NCI-H2107 treated with DMSO at 0.1 percent for 48 hours (cell line): Measurements from ENCODE around the gene SERTM1.

Source experiments
- DNase-seq: peaks from one replicate; lab custom pipeline; 2025; ENCODE audit not compliant: unreplicated experiment; lab: John Stamatoyannopoulos, UW

The SERTM1 gene

DNA sequence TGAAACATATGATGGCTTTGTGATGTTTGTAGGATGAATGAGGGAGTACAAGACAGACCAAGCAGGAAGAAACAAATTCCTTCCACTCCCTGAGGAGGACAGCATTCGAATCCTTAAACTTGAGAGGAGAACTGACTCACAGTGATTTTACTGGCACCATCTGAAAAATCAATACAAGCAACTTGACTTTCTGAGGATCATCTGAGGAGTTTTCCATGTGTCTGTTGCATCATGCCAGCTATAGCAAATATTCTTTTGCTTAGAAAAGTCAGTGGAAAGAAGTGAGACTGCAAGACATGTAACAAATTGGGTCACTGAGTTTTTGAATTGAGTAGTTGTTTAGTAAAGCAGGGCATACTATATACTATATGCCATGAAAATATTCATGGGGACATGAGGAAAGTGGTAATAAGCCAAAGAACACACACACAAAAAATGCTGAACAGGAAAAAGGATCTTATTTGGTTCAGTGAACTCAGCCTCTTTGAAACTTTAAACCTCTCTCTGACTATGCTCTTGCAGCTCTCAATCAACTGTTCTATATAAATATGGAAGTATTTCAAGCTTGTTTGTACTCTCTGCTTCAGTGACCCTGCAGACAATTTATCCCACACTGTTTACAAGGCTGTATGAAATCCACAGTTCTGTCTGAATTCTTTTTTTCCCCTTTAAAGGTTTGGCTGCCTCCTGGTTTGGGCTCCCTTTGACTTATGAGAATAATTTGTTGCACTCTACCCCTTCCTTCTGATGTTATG is 35.5 kb downstream of the SERTM1 start:
- no peak for DNase-seq

DNA sequence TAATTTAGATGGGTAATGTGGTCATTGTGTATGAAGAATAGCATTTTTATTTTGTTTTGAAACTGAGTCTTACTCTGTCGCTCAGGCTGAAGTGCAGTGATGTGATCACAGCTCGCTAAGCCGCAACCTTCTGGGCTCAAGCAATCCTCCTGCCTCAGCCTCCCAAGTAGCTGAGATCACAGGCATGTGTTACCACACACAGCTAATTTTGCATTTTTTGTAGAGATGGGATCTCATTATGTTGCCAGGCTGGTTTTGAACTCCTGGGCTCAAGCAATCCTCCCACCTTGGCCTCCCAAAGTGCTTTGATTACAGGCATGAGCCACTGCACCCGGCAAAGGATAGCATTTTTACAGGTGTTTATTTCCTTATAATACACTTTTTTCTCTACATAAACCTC is 36.6 kb downstream of the SERTM1 start:
- no peak for DNase-seq

- DNase-seq = no peak
Measured at GRCh38 chr13:36712290-36712689, 38.5 kb downstream of the SERTM1 start.

- no peak for DNase-seq
Measured at GRCh38 chr13:36712770-36713169, 39.0 kb downstream of the SERTM1 start.

DNA sequence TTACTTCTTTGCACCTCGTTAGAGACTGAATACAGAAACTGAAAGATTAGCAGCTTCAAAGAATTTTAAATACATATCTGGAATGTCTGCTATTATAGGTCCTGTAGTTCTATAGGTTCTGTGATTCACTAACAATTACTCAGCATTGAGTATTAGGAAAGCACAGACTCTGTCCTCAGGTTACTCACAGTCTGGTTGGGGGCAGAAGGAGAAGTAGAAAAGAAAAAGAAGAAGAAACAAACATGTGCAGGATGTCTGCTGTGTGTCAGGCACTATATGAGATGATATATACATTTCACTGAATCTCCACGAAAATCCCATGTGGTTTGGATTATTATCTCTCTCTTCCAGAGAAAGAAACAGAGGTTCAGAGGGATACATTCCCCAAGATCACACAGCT is 40.1 kb downstream of the SERTM1 start:
- no peak for DNase-seq

DNA sequence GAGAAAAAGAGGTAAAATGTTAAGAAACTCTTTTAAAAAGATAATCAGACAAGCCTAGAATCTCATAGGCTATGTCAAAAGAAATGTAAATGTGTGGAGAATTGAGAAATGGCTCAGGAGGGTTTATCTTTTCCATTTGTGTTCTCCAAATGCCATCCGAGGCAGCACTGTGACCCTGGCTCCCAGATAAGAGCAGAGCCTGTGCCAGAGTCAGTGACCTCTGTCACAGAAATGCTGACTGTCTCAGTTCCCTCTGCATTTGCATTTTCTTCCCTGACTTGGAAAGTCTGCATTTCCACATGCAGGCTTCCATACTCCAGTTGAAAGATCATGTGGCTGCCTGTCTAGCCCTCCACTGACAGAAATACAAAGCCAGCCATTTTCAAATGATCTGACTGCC is 42.0 kb downstream of the SERTM1 start:
- no peak for DNase-seq

DNA sequence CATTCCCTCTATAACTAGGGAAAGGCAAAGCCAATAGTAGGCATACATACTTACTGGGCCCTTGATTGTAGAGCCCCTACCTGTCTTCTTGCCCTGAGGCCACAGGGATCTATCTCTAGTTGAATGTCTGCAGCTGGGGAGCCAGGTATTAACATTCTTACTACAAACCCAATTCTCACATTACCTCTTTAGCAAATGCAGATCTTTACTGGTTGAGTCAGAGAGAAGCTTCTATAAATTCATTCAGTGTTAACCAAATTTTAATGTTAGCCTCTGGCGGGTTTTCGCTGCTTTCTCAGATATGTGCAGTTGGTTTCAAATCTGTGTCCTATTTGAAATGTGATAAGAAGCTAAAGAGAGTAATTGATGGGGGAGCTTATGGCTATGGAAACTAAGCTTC is 43.2 kb downstream of the SERTM1 start:
- no peak for DNase-seq

GRCh38 chr13:36717966-36718545 is 44.2 kb downstream of the SERTM1 start:
- no peak for DNase-seq

DNA sequence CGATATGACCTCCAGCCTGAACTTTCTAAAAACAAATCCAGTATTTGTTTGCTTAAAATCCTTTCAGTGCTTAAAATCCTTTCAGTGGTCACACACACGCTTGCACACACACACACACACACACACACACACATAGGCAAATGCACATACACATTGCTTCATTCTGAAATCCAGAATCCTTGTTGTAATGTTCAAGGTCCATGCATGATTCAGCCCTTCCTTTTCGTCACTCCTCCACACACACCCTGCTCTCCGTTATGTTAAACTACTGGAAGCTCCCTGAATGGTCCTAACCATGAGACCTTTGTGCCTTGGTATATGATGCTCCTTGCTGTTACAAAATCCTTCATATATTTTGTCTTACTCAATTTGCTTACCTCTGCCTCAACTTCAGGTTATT is 44.9 kb downstream of the SERTM1 start:
- no peak for DNase-seq

- no peak for DNase-seq
Measured at GRCh38 chr13:36724141-36724540, 50.3 kb downstream of the SERTM1 start.

GRCh38 chr13:36725936-36726335 is 52.1 kb downstream of the SERTM1 start:
- no peak for DNase-seq

- DNase-seq = no peak
Measured at GRCh38 chr13:36728006-36728405, 54.2 kb downstream of the SERTM1 start.

- peak; percentile 7 for DNase-seq
Measured at GRCh38 chr13:36736119-36736726, 62.4 kb downstream of the SERTM1 start.

- DNase-seq = no peak
Measured at GRCh38 chr13:36737524-36738083, 63.8 kb downstream of the SERTM1 start.

GRCh38 chr13:36745436-36745835 is 71.6 kb downstream of the SERTM1 start:
- DNase-seq = no peak

DNA sequence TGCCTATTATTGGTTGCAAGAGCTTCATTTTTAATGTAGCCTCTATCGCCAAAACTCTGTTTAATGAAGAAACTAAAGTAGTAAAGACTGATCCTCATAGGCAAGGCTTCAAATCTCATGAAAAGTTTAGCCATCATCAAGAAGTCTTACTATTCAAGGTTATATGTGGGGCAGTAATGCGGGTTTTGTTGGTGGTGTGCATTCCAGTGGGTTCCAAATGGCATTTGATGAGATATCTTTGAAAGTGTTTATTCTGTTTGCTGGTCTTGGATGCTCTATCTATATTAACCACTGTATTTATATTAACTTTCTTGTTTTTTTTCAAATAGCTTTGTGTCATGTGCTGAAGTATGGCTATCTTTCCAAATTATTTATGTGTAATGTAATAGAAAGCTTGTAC is 72.2 kb downstream of the SERTM1 start:
- no peak for DNase-seq
